HepG2 (cell line): ENCODE results near the gene MOV10L1. TPM values are rescaled to one million over a fixed set of nuclear protein-coding genes. Genes with fewer than 3 reads are reported as not detected.

Experiments used
- ARID5B ChIP-seq: IDR thresholded peaks from 2 replicates; pipeline ENCODE4 v1.4.0; 2020; ENCODE audit warnings: mild to moderate bottlenecking, missing genetic modification reagents
- HNRNPH1 ChIP-seq: fragments of 200-400 bp; formaldehyde crosslinking; optimal IDR thresholded peaks from 2 replicates; pipeline ENCODE3; 2017; ENCODE audit warnings: mild to moderate bottlenecking, low read depth, low read length
- KDM4B ChIP-seq: sonication (generic); formaldehyde crosslinking; IDR thresholded peaks from 2 replicates; pipeline ENCODE4 v1.4.0; 2020; ENCODE audit warnings: missing genetic modification reagents
- MTA3 ChIP-seq: sonication (generic); formaldehyde crosslinking; IDR thresholded peaks from 2 replicates; pipeline ENCODE4 v1.4.0; 2020; ENCODE audit warnings: missing genetic modification reagents
- NBN ChIP-seq: fragments of 450-650 bp; conservative IDR thresholded peaks from 2 replicates; pipeline ENCODE4 v1.6.1; 2017
- NPAS2 ChIP-seq: sonication (generic); formaldehyde crosslinking; IDR thresholded peaks from 2 replicates; pipeline ENCODE4 v1.8.0; 2022; ENCODE audit warnings: mild to moderate bottlenecking, missing genetic modification reagents, borderline replicate concordance
- ONECUT2 ChIP-seq: sonication (generic); formaldehyde crosslinking; IDR thresholded peaks from 2 replicates; pipeline ENCODE4 v1.4.0; 2020; ENCODE audit warnings: missing genetic modification reagents
- RAD21 ChIP-seq: fragments of 450-650 bp; formaldehyde crosslinking; IDR thresholded peaks from 2 replicates; pipeline ENCODE4 v1.5.0; 2020; ENCODE audit warnings: mild to moderate bottlenecking
- SIX4 ChIP-seq: sonication (generic); formaldehyde crosslinking; IDR thresholded peaks from 2 replicates; pipeline ENCODE4 v1.4.0; 2020; ENCODE audit warnings: missing genetic modification reagents
- SMYD3 ChIP-seq: sonication (generic); formaldehyde crosslinking; IDR thresholded peaks from 2 replicates; pipeline ENCODE4 v1.8.1; 2023; ENCODE audit warnings: mild to moderate bottlenecking, missing genetic modification reagents
- SRSF9 ChIP-seq: fragments of 200-400 bp; formaldehyde crosslinking; IDR thresholded peaks from 2 replicates; pipeline ENCODE4 v1.6.1; 2018; ENCODE audit warnings: borderline replicate concordance, mild to moderate bottlenecking, low read depth, low read length; ENCODE audit not compliant: insufficient read depth, poor library complexity, severe bottlenecking
- UBTF ChIP-seq: sonication (generic); formaldehyde crosslinking; IDR thresholded peaks from 2 replicates; pipeline ENCODE4 v1.4.0; 2020; ENCODE audit warnings: mild to moderate bottlenecking, missing genetic modification reagents
- ZBTB34 ChIP-seq: sonication (generic); formaldehyde crosslinking; IDR thresholded peaks from 2 replicates; pipeline ENCODE4 v1.8.0; 2022; ENCODE audit warnings: mild to moderate bottlenecking, missing genetic modification reagents
- ZNF18 ChIP-seq: sonication (generic); formaldehyde crosslinking; IDR thresholded peaks from 2 replicates; pipeline ENCODE4 v1.8.0; 2022; ENCODE audit warnings: mild to moderate bottlenecking, missing genetic modification reagents; ENCODE audit not compliant: insufficient replicate concordance
- ZNF451 ChIP-seq: sonication (generic); formaldehyde crosslinking; IDR thresholded peaks from 2 replicates; pipeline ENCODE4 v1.5.0; 2020; ENCODE audit warnings: mild to moderate bottlenecking, missing genetic modification reagents
- ZNF556 ChIP-seq: sonication (generic); formaldehyde crosslinking; IDR thresholded peaks from 2 replicates; pipeline ENCODE4 v1.4.0; 2020; ENCODE audit warnings: mild to moderate bottlenecking, missing genetic modification reagents, borderline replicate concordance
- ZNF558 ChIP-seq: sonication (generic); formaldehyde crosslinking; IDR thresholded peaks from 2 replicates; pipeline ENCODE4 v1.9.0; 2022; ENCODE audit warnings: mild to moderate bottlenecking, missing genetic modification reagents, borderline replicate concordance
- ZNF619 ChIP-seq: sonication (generic); formaldehyde crosslinking; IDR thresholded peaks from 2 replicates; pipeline ENCODE4 v1.4.0; 2020; ENCODE audit warnings: mild to moderate bottlenecking, missing genetic modification reagents
- polyA plus RNA-seq, 8 experiments: library from polyadenylated mRNA; depleted of rRNA in 3 of 8; stranded (reverse) in 7 of 8; unstranded in 1 of 8; fragments of >200 nt; fragmentation: Illumina TruSeq in 4 of 8; extraction: Trizol in 4 of 8; gene quantifications; 2 replicates each; pipeline versions ENCODE4 v1.2.1 to v1.2.3, GENCODE V29; 2011 to 2016; ENCODE audit warnings: low read depth in 4 of 8, missing spikeins in 1 of 8, mixed read lengths in 1 of 8; ENCODE audit not compliant: insufficient read depth in 1 of 8
- total RNA-seq, 5 experiments: library from RNA; depleted of rRNA; stranded (reverse); fragments of >200 nt; fragmentation: Illumina TruSeq; extraction: Trizol; gene quantifications; 2 replicates each; pipeline ENCODE4 v1.2.3, GENCODE V29; 2016; ENCODE audit warnings: low read depth in 1 of 5

Gene MOV10L1
- total and polyA plus RNA-seq, 2 of the 13 experiments (the other 11 are each of a cell fraction or from before 2014, with no cell fraction given) = 0.11 to 0.12 TPM

GRCh38 chr22:50186181-50186714 is 96.4 kb downstream of the MOV10L1 start (continued):
- TF ChIP-seq UBTF (CRISPR knock-in tag) (peak; percentile 29; the same call in 1 of the 2 replicates), ZNF619 (no peak), ZNF558 (CRISPR knock-in tag) (no peak), ZNF18 (CRISPR knock-in tag) (no peak), NBN (no peak), ARID5B (no peak), KDM4B (no peak), ZNF451 (CRISPR knock-in tag) (no peak), SIX4 (no peak), SMYD3 (CRISPR knock-in tag) (no peak), ONECUT2 (CRISPR knock-in tag) (no peak), ZNF556 (CRISPR knock-in tag) (0 out of 2 replicates have a peak, but pooled peaks have one; percentile 20), NPAS2 (CRISPR knock-in tag) (no peak), SRSF9 (no peak), MTA3 (CRISPR knock-in tag) (no peak), RAD21 (CRISPR knock-in tag) (no peak), ZBTB34 (CRISPR knock-in tag) (no peak), HNRNPH1 (no peak)
